ENCODE measurements around the gene SERPINB3.
"Not testable (repeated sequence)": the region's sequence is repeated elsewhere in the genome, so short reads cannot be mapped to it uniquely, and the experiment has no call there.

Gene SERPINB3

GRCh38 chr18:63644694-63645093, 17.0 kb downstream of the SERPINB3 start:
- not testable (repeated sequence) for DNase-seq

- DNase-seq, result not testable (repeated sequence)
These were observed 17.6 kb downstream of the SERPINB3 start, which contains the start of gene SERPINB4 for GRCh38 chr18:63644142-63644541. SERPINB4 (minus strand) TSS chr18:63644256; CDS start chr18:63643577, 679 bp downstream.

GRCh38 chr18:63642668-63643356, 18.9 kb downstream of the SERPINB3 start:
- DNase-seq, result not testable (repeated sequence)

- not testable (repeated sequence) for DNase-seq
These were observed 20.5 kb downstream of the SERPINB3 start for GRCh38 chr18:63641157-63641680.

- no peak for DNase-seq
These were observed 24.0 kb downstream of the SERPINB3 start for GRCh38 chr18:63637703-63638102.

- DNase-seq, result no peak
These were observed 33.9 kb downstream of the SERPINB3 start for GRCh38 chr18:63627819-63628218.

- no peak for DNase-seq
These were observed 35.3 kb downstream of the SERPINB3 start for GRCh38 chr18:63626431-63626830.

GRCh38 chr18:63624863-63625262, 36.8 kb downstream of the SERPINB3 start:
- DNase-seq, result no peak

GRCh38 chr18:63619661-63620060, 42.0 kb downstream of the SERPINB3 start:
- DNase-seq, result no peak

GRCh38 chr18:63617915-63618234, 43.8 kb downstream of the SERPINB3 start:
- DNase-seq, result no peak

- DNase-seq, result no peak
These were observed 44.4 kb downstream of the SERPINB3 start for GRCh38 chr18:63617049-63617914.

- no peak for DNase-seq
These were observed 48.3 kb downstream of the SERPINB3 start for GRCh38 chr18:63613420-63613819.

- no peak for DNase-seq
These were observed 55.2 kb downstream of the SERPINB3 start for GRCh38 chr18:63606526-63606925.
